Activated naive CD4-positive, alpha-beta T cell treated with anti-CD3 and anti-CD28 coated beads for 36 hours (primary cell): ENCODE measurements around the gene BRWD1. TPM values are rescaled to one million over a fixed set of nuclear protein-coding genes. Genes with fewer than 3 reads are reported as not detected.
A peak's percentile ranks its signal among the peaks of the same experiment; 100 is the strongest.
"Not testable (repeated sequence)": the region's sequence is repeated elsewhere in the genome, so short reads cannot be mapped to it uniquely, and the experiment has no call there.

Source experiments
- CTCF ChIA-PET: fragments of 350-600 bp; sonication (Branson Sonifier 250); formaldehyde crosslinking; loops from one replicate; lab custom pipeline; 2021; ENCODE audit warnings: antibody characterized with exemption; lab: Charles Lee
- DNase-seq: peaks from one replicate; pipeline ENCODE4 v3.0.0-alpha.2; 2020
- H3K27ac Mint-ChIP-seq: one replicate; pipeline ENCODE4 v1.8.0; 2021; ENCODE audit warnings: mild to moderate bottlenecking, mixed read lengths
- H3K27me3 Mint-ChIP-seq: one replicate; pipeline ENCODE4 v1.8.0; 2021; ENCODE audit warnings: low read depth, mixed read lengths
- H3K36me3 Mint-ChIP-seq: one replicate; pipeline ENCODE4 v1.8.0; 2021; ENCODE audit warnings: low read depth, mixed read lengths
- H3K4me1 Mint-ChIP-seq: one replicate; pipeline ENCODE4 v1.8.0; 2021; ENCODE audit warnings: low read depth, mixed read lengths
- H3K4me3 Mint-ChIP-seq: one replicate; pipeline ENCODE4 v1.8.0; 2021; ENCODE audit warnings: mild to moderate bottlenecking, moderate library complexity, mixed read lengths
- H3K9me3 Mint-ChIP-seq: one replicate; pipeline ENCODE4 v1.8.0; 2021; ENCODE audit warnings: mixed read lengths
- intact Hi-C: fragments of 100-400 bp; cut with micrococcal nuclease; formaldehyde crosslinking; loops from one replicate; pipeline ENCODE4 v1.15.1; 2023
- total RNA-seq, 2 experiments: library from RNA; stranded (reverse); gene quantifications; one replicate each; pipeline ENCODE4 v1.2.3, GENCODE V29; 2021

BRWD1 gene
- total RNA-seq, 2 experiments from 2014 or later: 23.0 to 24.5 TPM

DNA sequence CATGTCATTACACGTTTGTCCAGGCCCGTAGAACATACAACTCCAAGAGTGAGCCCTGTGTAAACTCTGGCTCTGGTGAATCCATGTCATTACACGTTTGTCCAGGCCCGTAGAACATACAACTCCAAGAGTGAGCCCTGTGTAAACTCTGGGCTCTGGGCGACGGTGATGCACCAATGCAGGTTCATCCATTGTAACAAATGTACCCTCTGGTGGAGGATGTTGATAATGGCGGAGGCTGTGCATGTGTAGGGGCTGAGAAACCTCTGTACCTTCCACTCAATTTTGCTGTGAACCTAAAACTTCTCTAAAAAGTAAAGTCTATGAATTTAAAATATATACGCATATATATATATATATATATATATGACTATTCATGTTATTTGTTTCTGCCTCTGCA is 177.3 kb downstream of the BRWD1 start:
- intact Hi-C loops: loop anchor here (2.0 kb wide), 1 partner anchor 631 kb away; no protein-coding TSS in a partner anchor
- peak; percentile 27 for DNase-seq
- CTCF ChIA-PET: interaction anchor here (0.6 to 1.6 kb wide), 2 partner anchors 293 to 402 kb away, joined by 3 read pairs; no protein-coding TSS in a partner anchor

DNA sequence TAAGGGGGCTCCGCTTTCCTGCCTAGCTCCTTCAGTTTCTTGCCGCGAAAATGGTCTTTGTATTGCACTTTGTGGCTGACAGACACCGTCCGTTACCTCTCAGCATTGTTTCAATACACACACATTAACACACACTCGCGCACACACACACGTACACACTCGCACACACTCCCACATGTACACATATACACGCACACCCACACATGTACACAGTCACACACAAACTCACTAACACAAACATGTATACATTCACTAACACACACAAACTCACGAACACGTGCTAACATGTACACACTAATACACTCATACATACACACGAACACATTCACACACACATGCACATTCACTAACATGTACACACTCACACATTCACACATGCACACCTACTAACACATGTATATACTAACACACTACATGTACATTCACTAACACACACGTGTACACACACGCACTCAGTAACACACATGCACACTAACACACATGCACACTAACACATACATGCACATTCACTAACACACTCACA is 179.1 kb downstream of the BRWD1 start:
- no peaks in the 10 kb centered on the region for H3K4me1 Mint-ChIP-seq
- no peaks in the 10 kb centered on the region for H3K36me3 Mint-ChIP-seq
- H3K27me3 Mint-ChIP-seq: peaks cover 2% of the 10 kb centered on the region
- no peak for DNase-seq
- CTCF ChIA-PET: interaction anchor here (0.7 to 1.7 kb wide), 3 partner anchors 11 to 464 kb away, joined by 3 to 6 read pairs (median 3); no protein-coding TSS in a partner anchor
- H3K4me3 Mint-ChIP-seq: no peak overlapping the region
- H3K9me3 Mint-ChIP-seq: no peaks in the 10 kb centered on the region
- no peak overlapping the region for H3K27ac Mint-ChIP-seq
- intact Hi-C loops: no loop called here

More for the DNA sequence above, 177.3 kb downstream of the BRWD1 start:
- H3K27me3 Mint-ChIP-seq, H3K9me3 Mint-ChIP-seq, H3K36me3 Mint-ChIP-seq, H3K27ac Mint-ChIP-seq, H3K4me3 Mint-ChIP-seq, H3K4me1 Mint-ChIP-seq: not testable (repeated sequence)

Other genes with a start within 250 kb of the BRWD1 start
- gene PSMG1, start 130.2 kb downstream of the BRWD1 start, total RNA-seq: 10 to 100 TPM; 70.8 to 70.9 TPM
- gene HMGN1, start 35.5 kb upstream of the BRWD1 start, total RNA-seq: 100 to 1,000 TPM; 527 to 529 TPM
- gene LCA5L, start 132.1 kb upstream of the BRWD1 start, total RNA-seq: under 1 TPM in 1 of 2 experiments, not detected in 1; 0.26 TPM
- gene SH3BGR, start 138.3 kb upstream of the BRWD1 start, total RNA-seq: 1 to 10 TPM; 3.2 to 4.0 TPM